Thyroid gland (tissue), 4 donors: ENCODE results near the gene ECHS1. TPM values are rescaled to one million over a fixed set of nuclear protein-coding genes. Genes with fewer than 3 reads are reported as not detected.

ENCODE experiments used
- DNase-seq, 2 donors: peaks; one replicate each; pipeline ENCODE4 v3.0.0-alpha.2; 2019
- H3K27ac ChIP-seq, 3 donors: fragments of 200-600 bp; sonication (generic); 1 replicate in 2 of 3; 2 replicates in 1 of 3; pipeline ENCODE4 v1.5.1; 2016 to 2019; ENCODE audit warnings: mild to moderate bottlenecking in 1 of 3, moderate library complexity in 1 of 3
- H3K27me3 ChIP-seq: fragments of 200-600 bp; sonication (generic); one replicate; pipeline ENCODE4 v1.5.1; 2019
- H3K36me3 ChIP-seq, 2 donors: fragments of 200-600 bp; sonication (generic); one replicate each; pipeline ENCODE4 v1.5.1; 2016 to 2019
- H3K4me1 ChIP-seq, 2 donors: fragments of 200-600 bp; sonication (generic); one replicate each; pipeline ENCODE4 v1.5.1; 2017 to 2019
- H3K4me3 ChIP-seq, 3 donors: fragments of 200-600 bp; sonication (generic); replicated peaks in 1 of 3; 1 replicate in 2 of 3; 2 replicates in 1 of 3; pipeline ENCODE4 v1.5.1; 2016; ENCODE audit warnings: mild to moderate bottlenecking in 1 of 3
- H3K9me3 ChIP-seq: fragments of 200-600 bp; sonication (generic); one replicate; pipeline ENCODE4 v1.5.1; 2017
- CTCF ChIP-seq, 6 experiments: fragments of 200-600 bp in 3 of 6; fragments of 450-650 bp in 3 of 6; sonication (generic) in 3 of 6; IDR thresholded peaks; one replicate each; pipeline ENCODE4 v1.5.1; 2016 to 2019; ENCODE audit warnings: antibody characterized with exemption in 6 of 6, mild to moderate bottlenecking in 2 of 6, inconsistent platforms in 1 of 6, moderate library complexity in 1 of 6
- POLR2A ChIP-seq, 2 donors: fragments of 450-650 bp; IDR thresholded peaks; one replicate each; pipeline ENCODE4 v1.6.1; 2017; ENCODE audit warnings: antibody characterized with exemption in 2 of 2, mild to moderate bottlenecking in 2 of 2, moderate library complexity in 1 of 2
- WGBS, 2 donors: methylation state at CpG; one replicate each; pipeline ENCODE4 v1.1.5; 2017; 5-methylcytosine and 5-hydroxymethylcytosine counted together
- intact Hi-C: fragments of 100-400 bp; cut with DNase I; formaldehyde crosslinking; loops from one replicate; pipeline ENCODE4 v1.15.1; 2023
- total RNA-seq, 4 donors: library from RNA; depleted of rRNA; stranded (reverse); fragments of >200 nt; gene quantifications; one replicate each; pipeline ENCODE4 v1.2.3, GENCODE V29; 2016

Gene ECHS1
- total RNA-seq, 4 donors from 2014 or later = 73.9 to 135 (median 99.5) TPM

GRCh38 chr10:133365461-133366129 lies 7.6 kb downstream of the ECHS1 start:
- no peak overlapping the region for H3K4me3 ChIP-seq
- H3K27me3 ChIP-seq = no peaks in the 10 kb centered on the region
- peaks cover 0 to 13% of the 10 kb centered on the region in 2 donors for H3K4me1 ChIP-seq
- TF ChIP-seq POLR2A (IDR thresholded peaks at IDR 0.05) = no peak
- no peak for TF ChIP-seq CTCF (IDR thresholded peaks at IDR 0.05)
- intact Hi-C loops = no loop called here
- H3K9me3 ChIP-seq = no peaks in the 10 kb centered on the region
- no peak for DNase-seq
- H3K27ac ChIP-seq = no peak overlapping the region
- H3K36me3 ChIP-seq = peaks cover 47 to 61% of the 10 kb centered on the region in 2 donors
- 88 to 95% methylated on average over 12 to 13 of the region's 13 CpGs for WGBS, 2 donors

GRCh38 chr10:133364645-133365431 lies 8.3 kb downstream of the ECHS1 start:
- Histone ChIP-seq H3K9me3 (no peaks in the 10 kb centered on the region), H3K27me3 (no peaks in the 10 kb centered on the region), H3K4me1 (peaks cover 0 to 13% of the 10 kb centered on the region in 2 donors), H3K4me3 (no peak overlapping the region), H3K36me3 (peaks cover 44 to 54% of the 10 kb centered on the region in 2 donors), H3K27ac (no peak overlapping the region)
- no peak for DNase-seq
- TF ChIP-seq POLR2A (IDR thresholded peaks at IDR 0.05) (no peak), CTCF (IDR thresholded peaks at IDR 0.05) (no peak)
- intact Hi-C loops = no loop called here
- 90 to 91% methylated on average over 29 of the region's 29 CpGs for WGBS, 2 donors

- H3K27ac ChIP-seq = no peak overlapping the region
- no peaks in the 10 kb centered on the region for H3K27me3 ChIP-seq
- DNase-seq = no peak
- 92 to 94% methylated on average over 12 to 13 of the region's 13 CpGs for WGBS, 2 donors
- peaks cover 35 to 41% of the 10 kb centered on the region in 2 donors for H3K36me3 ChIP-seq
- H3K4me3 ChIP-seq = no peak overlapping the region
- peaks cover 0 to 5% of the 10 kb centered on the region in 2 donors for H3K4me1 ChIP-seq
- no peaks in the 10 kb centered on the region for H3K9me3 ChIP-seq
- TF ChIP-seq POLR2A (IDR thresholded peaks at IDR 0.05) (no peak), CTCF (IDR thresholded peaks at IDR 0.05) (no peak)
- intact Hi-C loops = no loop called here
Measured at GRCh38 chr10:133362846-133363245, 10.3 kb downstream of the ECHS1 start.

DNA sequence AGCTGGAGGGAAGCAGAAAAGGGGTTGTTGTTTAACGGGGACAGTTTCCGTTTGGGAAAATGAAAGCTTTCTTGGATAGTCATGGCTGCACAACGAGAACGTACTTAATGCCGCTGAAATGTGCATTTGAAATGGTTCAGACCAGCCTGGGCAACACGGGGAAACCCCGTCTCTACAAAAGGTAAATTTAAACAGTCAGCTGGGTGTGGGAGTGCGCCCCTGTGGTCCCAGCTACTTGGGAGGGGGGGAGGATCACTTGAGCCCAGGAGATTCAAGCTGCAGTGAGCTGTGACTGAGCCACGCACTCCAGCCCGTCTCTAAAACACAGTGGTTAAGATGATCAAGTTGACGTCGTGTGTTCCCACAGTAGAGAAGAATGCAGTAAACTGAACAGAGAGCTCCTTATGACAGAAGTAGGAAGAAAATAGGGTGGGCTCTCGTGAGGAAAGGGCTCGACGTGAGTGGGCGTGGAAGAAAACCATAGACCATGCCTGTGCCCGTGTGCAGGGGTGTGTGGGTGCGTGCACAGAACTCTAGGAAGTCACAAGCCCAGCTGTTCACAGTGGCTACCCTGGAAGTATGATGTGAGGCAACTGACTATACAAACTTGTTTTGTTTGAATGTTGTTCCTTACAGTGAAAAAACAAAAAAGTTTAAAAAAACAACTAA lies 11.2 kb downstream of the ECHS1 start:
- no peak for TF ChIP-seq CTCF (IDR thresholded peaks at IDR 0.05)
- TF ChIP-seq POLR2A (IDR thresholded peaks at IDR 0.05) = no peak

More for the DNA sequence above, 11.2 kb downstream of the ECHS1 start:
- H3K27me3 ChIP-seq = no peaks in the 10 kb centered on the region
- no peak overlapping the region for H3K4me3 ChIP-seq
- H3K27ac ChIP-seq = no peak overlapping the region
- no peaks in the 10 kb centered on the region for H3K9me3 ChIP-seq
- WGBS, 2 donors = 72 to 75% methylated on average over 18 of the region's 18 CpGs
- peaks cover 0 to 11% of the 10 kb centered on the region in 2 donors for H3K4me1 ChIP-seq
- intact Hi-C loops = no loop called here
- H3K36me3 ChIP-seq = peaks cover 35 to 40% of the 10 kb centered on the region in 2 donors
- no peak for DNase-seq
